ENCODE results near the gene IL20RA. TPM values are rescaled to one million over a fixed set of nuclear protein-coding genes. Genes with fewer than 3 reads are reported as not detected.

IL20RA gene
- total and polyA plus RNA-seq, 2 experiments from 2014 or later: 2.6 to 3.5 TPM

GRCh38 chr6:137044366-137045221, at the start of gene IL20RA (continued):
- TF ChIP-seq EZH2 (IDR thresholded peaks at IDR 0.05; ENCODE audit: low read depth, unreplicated experiment) (no peak), NANOG (IDR thresholded peaks at IDR 0.05; ENCODE audit: borderline replicate concordance) (no peak), POLR2AphosphoS5 (IDR thresholded peaks at IDR 0.05; ENCODE audit: low read depth) (no peak)

DNA sequence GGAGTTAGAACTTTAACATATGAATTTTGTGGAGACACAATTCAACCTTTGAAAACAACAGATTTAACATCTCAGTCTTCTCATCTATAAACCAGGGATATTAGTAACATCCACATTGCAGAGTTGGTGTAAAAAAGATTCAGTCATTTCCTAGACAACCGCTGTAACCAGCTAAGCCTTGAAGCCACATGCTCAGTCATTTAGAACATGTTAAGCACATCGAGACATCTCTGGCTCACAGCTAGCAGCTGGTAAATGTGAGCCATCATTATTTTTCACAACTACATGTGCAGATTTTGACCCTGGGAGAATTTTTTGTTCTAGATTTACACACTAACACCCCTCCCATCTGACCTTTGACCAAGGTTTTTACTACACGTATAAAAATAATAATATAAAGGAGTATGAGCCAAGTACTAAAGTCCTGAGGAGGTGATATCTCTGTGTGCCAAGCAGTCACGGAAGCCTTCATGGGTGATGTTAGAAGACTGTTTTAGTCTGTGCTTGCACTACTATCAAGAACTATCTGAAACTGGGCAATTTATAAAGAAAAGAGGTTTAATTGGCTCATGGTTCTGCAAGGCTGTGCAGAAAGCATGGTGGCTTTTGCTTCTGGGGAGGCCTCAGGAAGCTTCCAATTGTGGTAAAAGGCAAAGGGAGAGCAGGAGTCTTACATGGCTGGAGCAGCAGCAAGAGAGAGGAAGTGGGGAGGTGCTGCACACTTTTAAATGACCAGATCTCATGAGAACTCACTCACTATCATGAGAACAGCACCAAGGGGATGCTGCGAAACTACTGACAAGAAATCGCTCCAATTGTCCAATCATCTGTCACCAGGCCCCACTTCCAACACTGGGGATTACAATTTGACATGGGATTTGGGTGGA, 48.7 kb upstream of the IL20RA start:
- H3K4me3 Mint-ChIP-seq: no peak overlapping the region
- H3K9me3 Mint-ChIP-seq: no peaks in the 10 kb centered on the region
- no peak for ATAC-seq
- H3K4me3 ChIP-seq: no peak overlapping the region
- no peaks in the 10 kb centered on the region for H3K9me2 ChIP-seq (ENCODE audit: insufficient read depth)
- no peaks in the 10 kb centered on the region for H3K27me3 ChIP-seq (ENCODE audit: insufficient read depth)
- peaks cover 1% of the 10 kb centered on the region for H3K27me3 Mint-ChIP-seq (ENCODE audit: insufficient read depth, low read depth, poor library complexity)
- no peak overlapping the region for H3K27ac ChIP-seq (ENCODE audit: low read depth)
- peaks cover 14% of the 10 kb centered on the region for H3K4me1 ChIP-seq (ENCODE audit: insufficient read depth)
- no peaks in the 10 kb centered on the region for H4K20me1 ChIP-seq (replicated peaks; ENCODE audit: insufficient read depth)
- no peaks in the 10 kb centered on the region for H3K36me3 Mint-ChIP-seq (ENCODE audit: low read depth)
- H3F3A ChIP-seq (replicated peaks; ENCODE audit: low read depth): no peaks in the 10 kb centered on the region
- H3K36me3 ChIP-seq (ENCODE audit: insufficient read depth): no peaks in the 10 kb centered on the region
- TF ChIP-seq CREB1 (CRISPR knock-in tag; IDR thresholded peaks at IDR 0.05; ENCODE audit: low read depth) (no peak), NANOG (IDR thresholded peaks at IDR 0.05; ENCODE audit: borderline replicate concordance) (no peak), ZNF331 (CRISPR knock-in tag; IDR thresholded peaks at IDR 0.05; ENCODE audit: low read depth) (no peak)
- no peak overlapping the region for H3K4me2 ChIP-seq
- no peak overlapping the region for H3K27ac Mint-ChIP-seq
- no peak overlapping the region for H2AFZ ChIP-seq
- no peak for DNase-seq (ENCODE audit: low spot score)
- H3K4me1 Mint-ChIP-seq: peaks cover 11% of the 10 kb centered on the region; the same call in 2 of the 3 replicates
- H3K79me2 ChIP-seq (replicated peaks; ENCODE audit: insufficient read depth): no peaks in the 10 kb centered on the region

DNA sequence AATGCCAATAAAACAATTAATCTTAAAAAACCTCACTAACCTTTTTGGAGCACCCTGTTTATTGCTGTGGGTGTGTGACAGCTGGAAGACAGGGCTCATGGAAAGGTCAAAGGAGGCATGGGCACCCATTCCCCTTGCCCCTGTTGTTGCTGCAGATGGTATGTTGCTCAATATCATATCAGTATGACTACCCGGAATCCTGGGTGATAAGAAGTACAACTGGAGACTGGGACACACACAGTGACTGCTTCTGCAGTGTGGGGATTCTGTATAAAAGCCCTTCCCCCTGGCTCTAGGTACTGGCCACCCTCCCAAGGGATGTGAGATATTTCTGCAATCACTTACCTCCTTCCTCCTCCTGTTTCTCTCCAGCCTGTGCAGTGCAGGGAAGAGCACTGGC, 47.3 kb upstream of the IL20RA start:
- no peaks in the 10 kb centered on the region for H3K9me2 ChIP-seq (ENCODE audit: insufficient read depth)
- Mint-ChIP-seq H3K4me3 (no peak overlapping the region), H3K9me3 (no peaks in the 10 kb centered on the region), H3K36me3 (ENCODE audit: low read depth) (no peaks in the 10 kb centered on the region), H3K27me3 (ENCODE audit: insufficient read depth, low read depth, poor library complexity) (peaks cover 1% of the 10 kb centered on the region), H3K27ac (peak overlapping the region; percentile 74; the same call in 1 of the 2 replicates), H3K4me1 (peaks cover 11% of the 10 kb centered on the region; the same call in 2 of the 3 replicates)
- H4K20me1 ChIP-seq (replicated peaks; ENCODE audit: insufficient read depth): no peaks in the 10 kb centered on the region
- H2AFZ ChIP-seq: no peak overlapping the region
- peaks cover 14% of the 10 kb centered on the region for H3K4me1 ChIP-seq (ENCODE audit: insufficient read depth)
- TF ChIP-seq EZH2 (IDR thresholded peaks at IDR 0.05; ENCODE audit: low read depth, unreplicated experiment) (no peak), ZNF114 (CRISPR knock-in tag; IDR thresholded peaks at IDR 0.05) (no peak), JUNB (IDR thresholded peaks at IDR 0.05; ENCODE audit: unreplicated experiment) (no peak), CREB1 (CRISPR knock-in tag; IDR thresholded peaks at IDR 0.05; ENCODE audit: low read depth) (no peak), CTCF (conservative IDR thresholded peaks at IDR 0.05; ENCODE audit: low read depth in 2 of 2) (no peak), NANOG (IDR thresholded peaks at IDR 0.05; ENCODE audit: borderline replicate concordance) (no peak), ZNF331 (CRISPR knock-in tag; IDR thresholded peaks at IDR 0.05; ENCODE audit: low read depth) (no peak), STAT1 (IDR thresholded peaks at IDR 0.05; ENCODE audit: unreplicated experiment) (no peak), EZH2phosphoT487 (IDR thresholded peaks at IDR 0.05; ENCODE audit: unreplicated experiment) (no peak)
- H3K4me3 ChIP-seq: no peak overlapping the region
- ATAC-seq (no peak), DNase-seq (ENCODE audit: low spot score) (no peak)
- no peaks in the 10 kb centered on the region for H3F3A ChIP-seq (replicated peaks; ENCODE audit: low read depth)
- no peaks in the 10 kb centered on the region for H3K27me3 ChIP-seq (ENCODE audit: insufficient read depth)
- H3K36me3 ChIP-seq (ENCODE audit: insufficient read depth): no peaks in the 10 kb centered on the region
- no peaks in the 10 kb centered on the region for H3K79me2 ChIP-seq (replicated peaks; ENCODE audit: insufficient read depth)
- H3K27ac ChIP-seq (ENCODE audit: low read depth): no peak overlapping the region
- H3K4me2 ChIP-seq: no peak overlapping the region
